Measurements from ENCODE around the gene SEZ6L. TPM values are rescaled to one million over a fixed set of nuclear protein-coding genes. Genes with fewer than 3 reads are reported as not detected.

SEZ6L gene
- total RNA-seq, 1 experiment from 2014 or later: 0.13 TPM

DNA sequence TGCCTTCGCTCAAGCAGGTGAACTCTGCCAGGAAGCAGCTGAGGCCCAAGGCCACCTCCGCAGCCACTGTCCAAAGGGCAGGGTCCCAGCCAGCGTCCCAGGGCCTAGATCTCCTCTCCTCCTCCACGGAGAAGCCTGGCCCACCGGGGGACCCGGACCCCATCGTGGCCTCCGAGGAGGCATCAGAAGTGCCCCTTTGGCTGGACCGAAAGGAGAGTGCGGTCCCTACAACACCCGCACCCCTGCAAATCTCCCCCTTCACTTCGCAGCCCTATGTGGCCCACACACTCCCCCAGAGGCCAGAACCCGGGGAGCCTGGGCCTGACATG is 123.4 kb downstream of the SEZ6L start:
- Histone ChIP-seq H3K9ac (ENCODE audit: extremely low read depth, insufficient read length, low read length) (no peak overlapping the region), H3K4me2 (ENCODE audit: insufficient read depth, insufficient read length, low read length) (no peak overlapping the region), H3K9me3 (ENCODE audit: control insufficient read depth, low read depth, low read length) (no peaks in the 10 kb centered on the region), H3K4ac (ENCODE audit: low read depth, low read length) (no peak overlapping the region), H3K27ac (ENCODE audit: insufficient read length, low read depth, low read length) (no peak overlapping the region), H2BK15ac (ENCODE audit: low read depth, low read length) (no peak overlapping the region), H2BK12ac (ENCODE audit: insufficient read length, low read depth, low read length) (no peak overlapping the region), H3K27me3 (ENCODE audit: insufficient read depth, low read length) (no peaks in the 10 kb centered on the region), H4K20me1 (ENCODE audit: control insufficient read depth, insufficient read depth, insufficient read length) (no peaks in the 10 kb centered on the region), H3K79me2 (ENCODE audit: insufficient read depth, low read length) (no peaks in the 10 kb centered on the region), H2AFZ (ENCODE audit: low read length) (no peak overlapping the region), H3K23me2 (ENCODE audit: insufficient read length, low read depth, low read length, poor library complexity, severe bottlenecking) (no peaks in the 10 kb centered on the region), H4K91ac (ENCODE audit: insufficient read length, low read depth, low read length) (no peak overlapping the region), H3K56ac (ENCODE audit: insufficient read length, low read depth, low read length) (no peak overlapping the region), H3K14ac (ENCODE audit: insufficient read depth, low read length) (no peak overlapping the region), H3T11ph (ENCODE audit: low read length) (no peak overlapping the region), H3K23ac (ENCODE audit: insufficient read length, low read depth, low read length) (no peak overlapping the region), H2BK20ac (ENCODE audit: low read depth, low read length, poor library complexity, severe bottlenecking) (no peak overlapping the region), H2AK5ac (ENCODE audit: insufficient read length, low read length) (no peak overlapping the region), H2BK5ac (ENCODE audit: insufficient read length, low read length) (no peak overlapping the region), H4K8ac (replicated peaks; ENCODE audit: insufficient read length, low read depth, low read length) (no peak overlapping the region), H2BK120ac (ENCODE audit: low read depth, low read length, poor library complexity, severe bottlenecking) (no peak overlapping the region), H3K79me1 (ENCODE audit: insufficient read depth, low read depth, low read length, poor library complexity, severe bottlenecking) (no peaks in the 10 kb centered on the region), H3K4me1 (ENCODE audit: insufficient read depth, low read length) (peaks cover 6% of the 10 kb centered on the region; the same call in 1 of the 2 replicates), H3K18ac (ENCODE audit: insufficient read length, low read depth, low read length) (no peak overlapping the region), H4K5ac (ENCODE audit: insufficient read length, low read depth, low read length) (no peak overlapping the region)
- no peaks in the 10 kb centered on the region; a peak in 1 of 5 replicates for H3K9me3 Mint-ChIP-seq
- TF ChIP-seq, protein P1, sequence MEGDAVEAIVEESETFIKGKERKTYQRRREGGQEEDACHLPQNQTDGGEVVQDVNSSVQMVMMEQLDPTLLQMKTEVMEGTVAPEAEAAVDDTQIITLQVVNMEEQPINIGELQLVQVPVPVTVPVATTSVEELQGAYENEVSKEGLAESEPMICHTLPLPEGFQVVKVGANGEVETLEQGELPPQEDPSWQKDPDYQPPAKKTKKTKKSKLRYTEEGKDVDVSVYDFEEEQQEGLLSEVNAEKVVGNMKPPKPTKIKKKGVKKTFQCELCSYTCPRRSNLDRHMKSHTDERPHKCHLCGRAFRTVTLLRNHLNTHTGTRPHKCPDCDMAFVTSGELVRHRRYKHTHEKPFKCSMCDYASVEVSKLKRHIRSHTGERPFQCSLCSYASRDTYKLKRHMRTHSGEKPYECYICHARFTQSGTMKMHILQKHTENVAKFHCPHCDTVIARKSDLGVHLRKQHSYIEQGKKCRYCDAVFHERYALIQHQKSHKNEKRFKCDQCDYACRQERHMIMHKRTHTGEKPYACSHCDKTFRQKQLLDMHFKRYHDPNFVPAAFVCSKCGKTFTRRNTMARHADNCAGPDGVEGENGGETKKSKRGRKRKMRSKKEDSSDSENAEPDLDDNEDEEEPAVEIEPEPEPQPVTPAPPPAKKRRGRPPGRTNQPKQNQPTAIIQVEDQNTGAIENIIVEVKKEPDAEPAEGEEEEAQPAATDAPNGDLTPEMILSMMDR (conservative IDR thresholded peaks at IDR 0.05): no peak
- H3K36me3 Mint-ChIP-seq (ENCODE audit: insufficient read depth in 1 of 3, low read depth in 3 of 3): no peaks in the 10 kb centered on the region
- DNase-seq: no peak
- WGBS (ENCODE audit: extremely low coverage, insufficient read length, low lambda C conversion rate): no CpG with 5 or more reads among the region's 13 CpGs
- no peak overlapping the region for H3K4me3 Mint-ChIP-seq
- H3K4me1 Mint-ChIP-seq: peaks cover 25 to 26% of the 10 kb centered on the region in 2 experiments
- no peak overlapping the region for H3K27ac Mint-ChIP-seq
- peaks cover 6% of the 10 kb centered on the region for H3K27me3 Mint-ChIP-seq (ENCODE audit: low read depth)
